Stimulated activated CD4-positive, alpha-beta T cell treated with anti-CD3 and anti-CD28 coated beads, Interleukin-4, amount 100 ng/mL, for 24 hours (primary cell): Measurements from ENCODE around the gene KCNQ4.
A peak's percentile ranks its signal among the peaks of the same experiment; 100 is the strongest.

ENCODE experiments used
- DNase-seq: peaks from one replicate; pipeline ENCODE4 v3.0.0-alpha.2; 2020

KCNQ4 gene

DNA sequence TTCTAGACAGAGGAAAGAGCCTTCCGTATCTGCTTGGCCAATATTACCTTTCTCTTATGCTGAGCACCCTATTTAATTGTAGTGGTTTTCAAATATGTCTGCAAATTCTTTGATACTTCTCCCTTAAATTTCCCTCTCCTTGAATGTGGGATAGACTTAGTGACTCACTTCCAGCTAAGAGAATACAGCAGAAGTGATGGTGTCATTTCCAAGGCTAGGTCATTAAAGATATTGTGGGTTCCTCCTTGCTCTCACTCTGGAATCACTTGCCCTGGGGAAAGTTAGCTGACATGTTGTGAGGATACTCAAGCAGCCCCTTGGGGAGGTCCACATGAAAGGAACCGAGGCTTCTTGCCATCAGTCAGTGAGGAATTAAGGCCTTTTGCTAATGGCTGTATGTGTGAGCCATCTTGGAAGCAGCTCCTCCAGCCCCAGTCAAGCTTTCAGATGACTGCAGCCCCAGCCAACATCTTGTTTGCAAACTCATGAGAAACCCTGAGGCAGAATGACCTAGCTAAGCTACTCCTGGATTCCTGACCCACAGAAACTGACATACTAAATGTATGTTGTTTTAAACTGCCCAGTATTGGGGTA is 86.6 kb downstream of the KCNQ4 start:
- DNase-seq, result no peak

- no peak for DNase-seq
Measured at GRCh38 chr1:40872276-40872675, 88.7 kb downstream of the KCNQ4 start.

DNA sequence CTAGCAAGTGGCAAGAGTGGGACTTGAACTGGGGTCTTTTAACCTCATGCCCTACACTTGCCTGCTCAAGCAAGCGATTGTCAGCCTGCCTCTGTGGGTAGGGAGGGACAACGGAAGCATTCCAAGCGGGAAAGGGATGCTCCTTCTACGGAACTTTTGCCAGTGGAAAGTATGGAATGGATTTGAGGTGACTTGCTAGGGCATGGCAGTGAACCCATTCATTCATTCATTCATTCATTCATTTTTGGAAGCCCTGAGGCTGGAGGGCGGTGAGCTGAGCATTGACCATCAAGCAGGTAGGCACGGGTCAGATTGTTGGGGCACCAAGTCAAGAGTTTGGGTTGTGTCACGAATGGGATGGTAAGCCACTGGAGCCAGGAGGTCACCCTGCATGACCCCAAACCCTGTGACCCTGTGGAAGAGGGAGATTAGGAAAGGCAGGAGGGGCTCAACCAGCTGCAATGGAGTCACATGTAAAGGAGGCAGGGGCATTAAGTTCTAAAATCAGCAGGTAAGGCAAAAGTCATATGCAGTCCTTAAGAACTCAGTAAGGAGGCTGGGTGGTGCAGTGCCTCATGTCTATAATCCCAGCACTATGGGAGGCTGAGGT is 90.4 kb downstream of the KCNQ4 start:
- DNase-seq, result no peak

DNA sequence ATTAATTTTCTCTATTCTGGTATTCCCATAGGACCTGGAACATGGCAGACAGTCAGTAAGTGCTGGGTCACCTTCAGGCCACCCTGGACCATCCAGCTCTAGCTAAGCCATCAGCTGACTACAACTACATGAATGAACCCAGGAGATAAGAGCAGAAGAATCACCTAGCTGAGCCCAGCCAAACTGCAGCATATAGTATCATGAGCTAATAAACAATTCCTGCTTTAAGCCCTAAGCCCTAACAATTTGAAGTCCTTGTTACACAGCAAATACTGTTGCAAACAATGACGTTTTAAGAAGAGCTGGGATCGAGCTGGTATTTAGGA is 92.8 kb downstream of the KCNQ4 start:
- DNase-seq, result no peak

DNA sequence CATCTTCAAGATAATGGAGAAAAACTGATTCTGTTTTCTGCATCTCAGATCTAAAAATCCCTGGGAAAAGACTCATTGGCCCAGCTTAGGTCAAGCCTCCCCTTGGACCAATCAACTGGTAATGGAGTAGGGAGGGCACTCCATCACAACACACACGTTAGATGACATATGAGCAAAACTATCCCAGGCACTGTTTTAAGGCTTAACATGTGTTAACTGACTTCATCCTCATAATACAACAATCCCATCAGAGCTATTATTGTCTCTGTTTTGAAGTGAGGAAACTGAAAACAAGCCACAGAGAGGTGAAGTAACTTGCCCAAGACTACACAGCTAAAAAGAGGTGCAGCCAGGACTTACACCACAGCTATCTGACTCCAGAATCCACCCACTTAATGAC is 93.3 kb downstream of the KCNQ4 start:
- DNase-seq, result no peak

- peak; percentile 26 for DNase-seq
Measured at GRCh38 chr1:40877698-40878097, 94.1 kb downstream of the KCNQ4 start.

GRCh38 chr1:40878906-40879305 is 95.3 kb downstream of the KCNQ4 start:
- DNase-seq, result no peak

GRCh38 chr1:40879482-40880175 is 96.0 kb downstream of the KCNQ4 start:
- DNase-seq, result no peak

DNA sequence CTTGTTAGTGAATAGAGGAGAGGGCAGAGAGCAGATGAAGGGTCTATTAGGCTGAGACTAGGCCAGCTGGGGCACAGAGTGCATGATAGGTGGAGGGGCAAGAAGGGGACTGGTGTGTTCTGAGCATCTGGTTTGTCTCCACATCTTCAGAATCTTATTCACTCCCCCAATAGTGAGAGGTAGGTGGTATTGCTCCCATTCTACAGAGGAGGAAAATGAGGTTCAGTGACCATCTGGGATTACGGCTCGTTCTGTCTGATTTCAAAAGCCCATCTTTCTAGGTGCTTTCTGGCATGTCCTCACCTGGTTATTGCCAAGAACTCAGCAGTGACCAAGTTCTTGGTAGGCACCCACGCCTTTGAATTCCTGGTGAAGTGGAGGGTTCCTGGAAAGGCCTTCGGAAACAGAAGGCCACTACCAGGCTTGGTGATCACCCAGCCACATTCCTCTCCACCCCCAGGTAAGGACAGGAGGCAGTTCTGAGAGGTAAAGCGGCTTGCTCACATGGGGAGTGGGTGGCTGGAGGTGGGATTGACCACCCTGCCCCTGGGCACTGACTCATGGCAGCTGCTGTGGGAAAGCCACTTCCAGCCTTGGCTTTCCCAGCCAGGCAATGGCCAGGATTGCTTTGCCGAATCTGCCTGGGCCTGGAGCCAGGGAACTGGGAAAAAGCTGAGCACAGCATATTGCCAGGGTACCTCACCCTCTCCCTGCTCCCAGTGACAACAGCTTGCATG is 97.4 kb downstream of the KCNQ4 start:
- DNase-seq, result no peak

GRCh38 chr1:40884055-40884795 is 100.6 kb downstream of the KCNQ4 start:
- no peak for DNase-seq

DNA sequence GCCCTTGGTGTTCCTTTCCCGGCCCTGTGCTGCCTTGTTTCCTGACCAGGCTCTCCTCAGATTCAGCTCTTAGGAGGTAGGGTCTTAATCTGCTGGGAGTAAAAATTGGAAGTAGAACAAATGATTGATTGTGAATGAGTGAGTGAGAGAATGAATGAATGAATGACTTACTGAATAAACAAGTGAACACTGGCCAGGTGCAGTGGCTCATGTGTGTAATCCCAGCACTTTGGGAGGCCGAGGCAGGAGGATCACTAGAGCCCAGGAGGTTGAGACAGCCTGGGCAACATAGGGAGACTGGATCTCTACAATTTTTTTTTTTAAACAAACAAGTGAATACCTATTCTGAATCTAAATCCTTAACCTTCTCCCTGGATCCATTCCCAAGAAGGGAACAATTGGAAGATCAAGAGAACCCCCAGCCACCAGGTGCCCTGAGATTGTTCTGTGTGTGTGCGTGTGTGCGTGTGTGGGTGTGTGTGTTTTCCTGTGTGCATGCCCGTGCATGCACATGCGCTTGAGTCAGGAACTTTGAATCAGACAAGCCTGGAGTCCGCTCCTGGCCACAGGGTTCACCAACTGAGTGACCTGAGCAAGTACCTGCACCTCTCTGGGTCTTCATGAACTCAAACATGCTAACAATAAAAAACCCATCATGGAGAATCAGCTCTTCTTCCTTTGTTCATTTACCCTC is 102.9 kb downstream of the KCNQ4 start:
- no peak for DNase-seq

DNA sequence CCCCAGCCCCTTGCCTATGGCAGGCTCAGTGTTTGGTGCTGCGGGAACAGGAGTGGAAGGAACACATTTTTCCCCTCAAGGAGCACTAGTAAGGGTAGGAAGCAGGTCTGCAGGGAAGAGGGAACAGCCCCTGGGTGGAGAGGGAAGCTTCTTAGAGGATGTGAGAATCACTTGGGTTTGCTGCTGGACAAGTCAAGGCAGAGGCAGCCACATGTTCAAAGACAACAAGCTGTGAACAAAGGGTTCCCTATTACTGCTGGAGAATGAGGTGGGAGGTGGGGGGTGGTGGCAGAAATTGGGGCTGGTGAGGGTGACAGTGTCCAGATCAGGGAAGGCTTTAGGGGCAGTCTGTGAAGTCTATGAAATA is 103.4 kb downstream of the KCNQ4 start:
- no peak for DNase-seq

GRCh38 chr1:40887652-40888051 is 104.1 kb downstream of the KCNQ4 start:
- no peak for DNase-seq
